Left ventricle myocardium inferior (tissue), 1 donor: ENCODE data around the gene SH3GL2. TPM values are rescaled to one million over a fixed set of nuclear protein-coding genes. Genes with fewer than 3 reads are reported as not detected.

ENCODE experiments used
- DNase-seq: peaks from one replicate; pipeline ENCODE4 v3.0.0-alpha.2; 2020
- H3K27ac ChIP-seq: fragments of 200-600 bp; replicated peaks from 2 replicates; pipeline ENCODE4 v1.8.0; 2021
- H3K27me3 ChIP-seq: fragments of 200-600 bp; 2 replicates; pipeline ENCODE4 v1.8.0; 2021; ENCODE audit warnings: low read depth
- H3K36me3 ChIP-seq: fragments of 200-600 bp; 2 replicates; pipeline ENCODE4 v1.8.0; 2021
- H3K4me1 ChIP-seq: fragments of 200-600 bp; 2 replicates; pipeline ENCODE4 v1.8.0; 2021
- H3K4me3 ChIP-seq: fragments of 200-600 bp; 2 replicates; pipeline ENCODE4 v1.8.0; 2021; ENCODE audit warnings: mild to moderate bottlenecking, moderate library complexity
- H3K9me3 ChIP-seq: fragments of 200-600 bp; replicated peaks from 2 replicates; pipeline ENCODE4 v1.8.0; 2021
- intact Hi-C: fragments of 100-400 bp; cut with micrococcal nuclease; formaldehyde crosslinking; loops from one replicate; pipeline ENCODE4 v1.11.0; 2022
- total RNA-seq: library from RNA; stranded (reverse); fragmentation: NEBNext Ultra II Directional; extraction: Animal tissue kit (Norgen Biotek cat#: 25700); gene quantifications from one replicate; pipeline ENCODE4 v1.2.1, GENCODE V29; 2021
- TF ChIP-seq, protein P1 (sequence below): fragments of 200-600 bp; IDR thresholded peaks from 2 replicates; pipeline ENCODE4 v1.8.0; 2021; ENCODE audit warnings: antibody characterized with exemption, mild to moderate bottlenecking, borderline replicate concordance
- donor health status: DM: no; HTN: yes; CAD: no; lungs with severe emphysema.

The SH3GL2 gene
- total RNA-seq, 1 donor from 2014 or later: 7.3 TPM

DNA sequence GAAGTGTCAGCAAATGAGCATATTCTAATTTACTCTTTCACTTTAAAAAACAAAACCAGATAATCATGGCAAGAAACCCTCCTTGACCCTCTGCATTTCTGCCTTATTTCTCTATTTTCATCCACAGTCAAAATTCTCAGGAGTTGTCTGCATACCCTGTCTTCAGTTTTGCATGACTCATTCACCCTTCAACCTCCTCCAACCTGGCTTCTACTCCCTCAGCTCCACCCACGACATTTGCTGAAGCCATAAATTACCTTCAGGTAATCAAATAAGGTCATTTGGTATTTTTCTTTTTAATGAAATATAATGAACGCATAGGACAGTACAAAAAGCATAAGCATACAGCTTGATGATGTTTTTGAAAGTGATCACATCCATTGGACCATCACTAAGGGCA, 27.8 kb upstream of the SH3GL2 start:
- intact Hi-C loops: no loop called here
- H3K36me3 ChIP-seq: no peaks in the 10 kb centered on the region
- peaks cover 40% of the 10 kb centered on the region for H3K9me3 ChIP-seq
- no peak overlapping the region for H3K4me3 ChIP-seq
- TF ChIP-seq, protein P1, sequence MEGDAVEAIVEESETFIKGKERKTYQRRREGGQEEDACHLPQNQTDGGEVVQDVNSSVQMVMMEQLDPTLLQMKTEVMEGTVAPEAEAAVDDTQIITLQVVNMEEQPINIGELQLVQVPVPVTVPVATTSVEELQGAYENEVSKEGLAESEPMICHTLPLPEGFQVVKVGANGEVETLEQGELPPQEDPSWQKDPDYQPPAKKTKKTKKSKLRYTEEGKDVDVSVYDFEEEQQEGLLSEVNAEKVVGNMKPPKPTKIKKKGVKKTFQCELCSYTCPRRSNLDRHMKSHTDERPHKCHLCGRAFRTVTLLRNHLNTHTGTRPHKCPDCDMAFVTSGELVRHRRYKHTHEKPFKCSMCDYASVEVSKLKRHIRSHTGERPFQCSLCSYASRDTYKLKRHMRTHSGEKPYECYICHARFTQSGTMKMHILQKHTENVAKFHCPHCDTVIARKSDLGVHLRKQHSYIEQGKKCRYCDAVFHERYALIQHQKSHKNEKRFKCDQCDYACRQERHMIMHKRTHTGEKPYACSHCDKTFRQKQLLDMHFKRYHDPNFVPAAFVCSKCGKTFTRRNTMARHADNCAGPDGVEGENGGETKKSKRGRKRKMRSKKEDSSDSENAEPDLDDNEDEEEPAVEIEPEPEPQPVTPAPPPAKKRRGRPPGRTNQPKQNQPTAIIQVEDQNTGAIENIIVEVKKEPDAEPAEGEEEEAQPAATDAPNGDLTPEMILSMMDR: no peak
- H3K27me3 ChIP-seq: no peaks in the 10 kb centered on the region
- no peak for DNase-seq
- H3K27ac ChIP-seq: no peak overlapping the region
- no peaks in the 10 kb centered on the region for H3K4me1 ChIP-seq

DNA sequence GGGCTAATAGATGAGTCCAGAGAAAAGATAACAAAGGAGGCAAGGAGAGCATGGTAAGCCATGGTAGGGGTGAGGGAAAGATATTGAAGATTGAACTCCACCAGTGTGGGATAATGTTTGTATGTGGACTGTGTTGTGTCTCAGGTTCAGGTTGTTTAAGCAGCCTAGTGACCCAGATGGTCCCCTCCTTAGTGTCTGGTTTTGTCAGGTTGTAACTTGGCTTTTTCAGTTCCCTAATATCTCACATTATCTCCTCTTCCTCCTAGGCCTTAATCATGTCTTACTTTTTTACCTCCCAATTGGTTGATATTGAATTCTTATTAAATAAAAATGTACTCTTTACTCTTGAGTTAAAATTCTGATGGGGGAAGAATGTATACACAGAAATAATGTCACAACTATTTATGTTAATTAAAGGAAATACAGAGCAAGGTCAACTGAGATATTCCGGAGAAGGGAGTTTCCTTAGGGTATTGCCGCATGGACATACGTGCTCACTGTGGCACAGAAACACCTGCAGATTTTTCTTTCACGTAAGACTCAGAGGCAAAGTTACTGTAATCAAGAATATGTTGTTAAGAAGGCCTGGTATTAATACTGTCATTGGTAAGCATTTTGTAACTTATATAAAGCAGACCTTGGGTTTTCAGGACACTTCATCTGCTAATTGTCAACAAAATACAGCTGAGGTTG, 23.4 kb upstream of the SH3GL2 start:
- Histone ChIP-seq H3K27me3 (peaks cover 5% of the 10 kb centered on the region), H3K9me3 (peaks cover 1% of the 10 kb centered on the region), H3K27ac (no peak overlapping the region), H3K4me3 (no peak overlapping the region), H3K36me3 (no peaks in the 10 kb centered on the region), H3K4me1 (no peaks in the 10 kb centered on the region)
- DNase-seq: no peak
- intact Hi-C loops: no loop called here
- TF ChIP-seq, protein P1: no peak

DNA sequence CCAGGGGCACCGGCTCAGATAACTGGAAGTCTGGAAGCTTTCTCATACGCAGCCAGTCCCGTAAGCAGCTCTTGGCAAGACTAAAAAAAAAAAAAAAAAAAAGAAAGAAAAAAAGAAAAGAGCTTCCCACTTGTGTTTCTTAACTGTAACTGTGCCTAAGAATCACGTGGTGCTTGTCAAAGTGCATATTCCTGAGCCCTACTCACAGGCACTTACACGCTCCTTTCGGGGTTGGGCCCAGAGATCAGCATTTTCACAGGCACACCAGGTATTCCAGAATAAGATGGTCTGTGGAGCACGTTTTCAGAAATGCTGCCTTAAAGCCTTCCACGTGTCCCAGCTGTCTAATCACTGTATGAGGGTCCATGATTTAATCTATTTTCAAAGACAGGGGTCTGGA, 22.6 kb upstream of the SH3GL2 start:
- no peaks in the 10 kb centered on the region for H3K36me3 ChIP-seq
- no peaks in the 10 kb centered on the region for H3K9me3 ChIP-seq
- DNase-seq: no peak
- H3K4me3 ChIP-seq: no peak overlapping the region
- peaks cover 5% of the 10 kb centered on the region for H3K27me3 ChIP-seq
- intact Hi-C loops: no loop called here
- H3K27ac ChIP-seq: no peak overlapping the region
- TF ChIP-seq, protein P1: no peak
- H3K4me1 ChIP-seq: no peaks in the 10 kb centered on the region

DNA sequence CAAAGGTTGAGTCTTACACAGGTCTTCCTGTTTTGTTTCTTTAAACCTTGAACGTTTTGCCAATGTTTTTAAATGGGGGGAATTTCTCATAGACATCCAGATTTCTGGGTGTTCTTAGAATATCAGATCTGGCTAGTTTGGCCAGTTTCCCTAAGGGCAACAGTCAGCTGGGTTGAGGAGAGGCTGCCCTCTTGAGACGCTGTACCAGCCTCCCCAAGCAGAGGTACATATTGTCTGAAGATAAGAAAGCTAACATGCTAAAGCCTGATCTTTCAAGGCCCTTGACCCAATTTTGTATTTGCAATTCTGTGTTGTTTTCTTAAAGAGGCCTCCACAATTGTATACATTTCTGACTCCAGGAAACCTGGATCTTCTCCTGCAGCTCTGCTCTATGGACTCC, 21.9 kb upstream of the SH3GL2 start:
- intact Hi-C loops: no loop called here
- Histone ChIP-seq H3K36me3 (no peaks in the 10 kb centered on the region), H3K27me3 (peaks cover 5% of the 10 kb centered on the region), H3K4me3 (no peak overlapping the region), H3K4me1 (no peaks in the 10 kb centered on the region), H3K9me3 (no peaks in the 10 kb centered on the region), H3K27ac (no peak overlapping the region)
- TF ChIP-seq, protein P1: no peak
- no peak for DNase-seq

DNA sequence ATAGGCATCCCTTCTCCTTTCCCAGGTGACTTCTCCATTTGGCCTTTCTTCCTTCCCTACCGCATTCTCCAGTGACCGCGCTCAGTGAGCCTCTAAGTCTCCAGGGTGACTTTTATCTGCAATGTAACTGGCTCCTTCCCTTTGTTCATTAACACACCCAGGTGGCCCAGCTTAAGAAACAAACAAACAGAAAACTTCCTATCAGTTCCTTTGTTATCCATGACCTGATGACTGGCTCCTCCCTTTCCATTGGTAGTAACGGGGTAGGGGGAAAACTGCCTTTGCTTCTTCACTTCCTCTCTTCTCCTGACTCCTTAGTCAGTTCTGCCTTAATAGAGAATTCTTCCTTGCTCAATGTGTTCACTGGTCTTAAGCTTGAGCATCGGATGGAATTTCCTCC, 7.0 kb upstream of the SH3GL2 start:
- no peak for DNase-seq
- Histone ChIP-seq H3K4me3 (no peak overlapping the region), H3K4me1 (no peaks in the 10 kb centered on the region), H3K27me3 (peaks cover 23% of the 10 kb centered on the region), H3K36me3 (no peaks in the 10 kb centered on the region), H3K9me3 (no peaks in the 10 kb centered on the region), H3K27ac (no peak overlapping the region)
- intact Hi-C loops: no loop called here
- TF ChIP-seq, protein P1: no peak
